NB4 (cell line): ENCODE measurements around the gene PACSIN3.
"Not testable (repeated sequence)": the region's sequence is repeated elsewhere in the genome, so short reads cannot be mapped to it uniquely, and the experiment has no call there.

Experiments used
- CTCF ChIP-seq: IDR thresholded peaks from one replicate; pipeline ENCODE4 v1.5.1; 2012; ENCODE audit warnings: low read depth, low read length
- POLR2A ChIP-seq: IDR thresholded peaks from 2 replicates; pipeline ENCODE4 v1.6.1; 2011; ENCODE audit warnings: mild to moderate bottlenecking; ENCODE audit not compliant: insufficient read length; ENCODE audit errors: extremely low read depth
- TF ChIP-seq, protein P1 (sequence below): IDR thresholded peaks from 2 replicates; pipeline ENCODE4 v1.6.1; 2011; ENCODE audit warnings: low read depth, low read length

- not testable (repeated sequence) for TF ChIP-seq POLR2A, CTCF
- TF ChIP-seq, protein P1, sequence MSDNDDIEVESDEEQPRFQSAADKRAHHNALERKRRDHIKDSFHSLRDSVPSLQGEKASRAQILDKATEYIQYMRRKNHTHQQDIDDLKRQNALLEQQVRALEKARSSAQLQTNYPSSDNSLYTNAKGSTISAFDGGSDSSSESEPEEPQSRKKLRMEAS: not testable (repeated sequence)
These were observed 11.9 kb upstream of the PACSIN3 start for GRCh38 chr11:47198161-47198560.
